HepG2 (cell line): ENCODE data around the gene FAT1. TPM values are rescaled to one million over a fixed set of nuclear protein-coding genes. Genes with fewer than 3 reads are reported as not detected.

Source experiments
- ATAC-seq: fragments of 200-7000 bp; cut with Tn5 transposase; 3 replicates; pipeline ENCODE4 v1.9.1; 2020; ENCODE audit warnings: mild to moderate bottlenecking, moderate library complexity
- BruUV-seq: library from RNA; stranded (reverse); fragments of 400-500 nt; replicated peaks from 2 replicates; lab custom pipeline; 2021; lab: Mats Ljungman, UMichigan
- CTCF ChIA-PET: fragments of 300-600 bp; formaldehyde crosslinking; extraction: SDS; loops from one replicate; lab custom pipeline; 2021; ENCODE audit warnings: low total read pairs, inconsistent platforms, low intra/inter-chr PET ratio; lab: Yijun Ruan, JAX
- POLR2A ChIA-PET: fragments of 350-600 bp; sonication (Branson Sonifier 250); formaldehyde crosslinking; loops from one replicate; lab custom pipeline; 2020; ENCODE audit warnings: antibody characterized with exemption, inconsistent platforms; lab: Yijun Ruan, JAX
- DNase-seq: peaks from one replicate; pipeline ENCODE4 v3.0.0-alpha.2; 2015; ENCODE audit warnings: low spot score
- FAIRE-seq: peaks from 3 replicates; lab custom pipeline; 2011; peaks lifted over from hg19 to GRCh38; lab: Jason Lieb, UNC
- H2AFZ ChIP-seq: one replicate; pipeline ENCODE4 v1.6.1; 2011; ENCODE audit warnings: low read length, inconsistent platforms
- H3K27ac ChIP-seq: fragments of 300-600 bp; 3 replicates; pipeline ENCODE4 v1.8.0; 2011; ENCODE audit warnings: mixed run types, mild to moderate bottlenecking, mixed read lengths, low read length, inconsistent platforms; ENCODE audit not compliant: insufficient read depth; ENCODE audit errors: extremely low read length
- H3K27me3 ChIP-seq, 2 experiments: fragments of 200-600 bp in 1 of 2; 2 replicates in 1 of 2; 3 replicates in 1 of 2; pipeline versions ENCODE4 v1.6.0 to v1.8.0; 2011; ENCODE audit warnings: low read length in 2 of 2, mild to moderate bottlenecking in 2 of 2, moderate library complexity in 2 of 2, inconsistent platforms in 1 of 2; ENCODE audit not compliant: insufficient read depth in 2 of 2, control insufficient read depth in 1 of 2
- H3K36me3 ChIP-seq, 2 experiments: fragments of 200-600 bp in 1 of 2; replicated peaks in 1 of 2; 2 replicates in 1 of 2; 3 replicates in 1 of 2; pipeline versions ENCODE4 v1.5.1 to v1.8.0; 2011; ENCODE audit warnings: low read length in 2 of 2, inconsistent platforms in 1 of 2; ENCODE audit not compliant: insufficient read depth in 2 of 2, control insufficient read depth in 1 of 2
- H3K4me1 ChIP-seq: 2 replicates; pipeline ENCODE4 v1.5.1; 2012; ENCODE audit warnings: low read length, inconsistent platforms; ENCODE audit not compliant: insufficient read depth
- H3K4me2 ChIP-seq: 2 replicates; pipeline ENCODE4 v1.6.0; 2011; ENCODE audit warnings: low read depth, low read length, inconsistent platforms
- H3K4me3 ChIP-seq, 3 experiments: fragments of 200-600 bp in 1 of 3; sonication (generic), shearing (Covaris generic) in 1 of 3; replicated peaks in 1 of 3; 2 replicates each; pipeline ENCODE4 v1.5.1; 2011 to 2016; ENCODE audit warnings: low read length in 3 of 3, inconsistent platforms in 2 of 3, low read depth in 2 of 3, mild to moderate bottlenecking in 2 of 3, control low read depth in 1 of 3, mixed read lengths in 1 of 3; ENCODE audit not compliant: insufficient read depth in 1 of 3
- H3K79me2 ChIP-seq: one replicate; pipeline ENCODE4 v1.6.1; 2011; ENCODE audit warnings: low read length, inconsistent platforms; ENCODE audit not compliant: insufficient read depth
- H3K9ac ChIP-seq: 2 replicates; pipeline ENCODE4 v1.6.0; 2011; ENCODE audit warnings: mild to moderate bottlenecking, low read depth, low read length, inconsistent platforms; ENCODE audit not compliant: insufficient read depth
- H3K9me3 ChIP-seq: 2 replicates; pipeline ENCODE4 v1.5.1; 2012; ENCODE audit warnings: mild to moderate bottlenecking, low read length
- H4K20me1 ChIP-seq: 2 replicates; pipeline ENCODE4 v1.6.0; 2011; ENCODE audit warnings: inconsistent platforms, mild to moderate bottlenecking, low read length, moderate library complexity; ENCODE audit not compliant: insufficient read depth
- CSRNP1 ChIP-seq: sonication (generic); formaldehyde crosslinking; IDR thresholded peaks from 2 replicates; pipeline ENCODE4 v1.8.1; 2023; ENCODE audit warnings: mild to moderate bottlenecking, missing genetic modification reagents
- HES4 ChIP-seq: sonication (generic); formaldehyde crosslinking; IDR thresholded peaks from 2 replicates; pipeline ENCODE4 v1.9.0; 2021; ENCODE audit warnings: mild to moderate bottlenecking, missing genetic modification reagents, borderline replicate concordance
- KDM5B ChIP-seq: sonication (generic); formaldehyde crosslinking; IDR thresholded peaks from 2 replicates; pipeline ENCODE4 v1.4.0; 2020; ENCODE audit warnings: missing genetic modification reagents, mild to moderate bottlenecking, borderline replicate concordance
- KDM6A ChIP-seq: IDR thresholded peaks from 2 replicates; pipeline ENCODE4 v1.6.1; 2016; ENCODE audit warnings: low read depth
- MEF2D ChIP-seq: sonication (generic); formaldehyde crosslinking; IDR thresholded peaks from 2 replicates; pipeline ENCODE4 v1.5.1; 2020; ENCODE audit warnings: mild to moderate bottlenecking, missing genetic modification reagents
- RFXAP ChIP-seq: sonication (generic); formaldehyde crosslinking; IDR thresholded peaks from 2 replicates; pipeline ENCODE4 v1.4.0; 2020; ENCODE audit warnings: missing genetic modification reagents, borderline replicate concordance
- SNAI1 ChIP-seq: sonication (generic); formaldehyde crosslinking; IDR thresholded peaks from 2 replicates; pipeline ENCODE4 v1.5.0; 2020; ENCODE audit warnings: mild to moderate bottlenecking, missing genetic modification reagents, borderline replicate concordance
- SOX13 ChIP-seq, 3 experiments: fragments of 450-650 bp in 1 of 3; sonication (generic) in 1 of 3; formaldehyde crosslinking in 1 of 3; IDR thresholded peaks in 2 of 3; conservative IDR thresholded peaks in 1 of 3; 2 replicates each; pipeline versions ENCODE4 v1.5.0 to v1.6.1; 2016 to 2020; ENCODE audit warnings: antibody characterized with exemption in 1 of 3, mild to moderate bottlenecking in 1 of 3, missing compliant biosample characterization in 1 of 3, missing genetic modification reagents in 1 of 3, moderate library complexity in 1 of 3
- ZBTB10 ChIP-seq: sonication (generic); formaldehyde crosslinking; IDR thresholded peaks from 2 replicates; pipeline ENCODE4 v1.4.0; 2020; ENCODE audit warnings: missing genetic modification reagents, borderline replicate concordance
- ZBTB33 ChIP-seq: sonication (generic); formaldehyde crosslinking; IDR thresholded peaks from 2 replicates; pipeline ENCODE4 v1.4.0; 2020; ENCODE audit warnings: missing genetic modification reagents
- ZNF512B ChIP-seq: sonication (generic); formaldehyde crosslinking; IDR thresholded peaks from 2 replicates; pipeline ENCODE4 v1.5.1; 2020; ENCODE audit warnings: missing genetic modification reagents, mild to moderate bottlenecking, borderline replicate concordance
- ZNF788 ChIP-seq: sonication (generic); formaldehyde crosslinking; IDR thresholded peaks from 2 replicates; pipeline ENCODE4 v1.5.0; 2020; ENCODE audit warnings: mild to moderate bottlenecking, missing genetic modification reagents, borderline replicate concordance
- ZNF83 ChIP-seq: sonication (generic); formaldehyde crosslinking; IDR thresholded peaks from 2 replicates; pipeline ENCODE4 v1.4.0; 2020; ENCODE audit warnings: missing genetic modification reagents, mild to moderate bottlenecking, borderline replicate concordance
- ZSCAN25 ChIP-seq: sonication (generic); formaldehyde crosslinking; IDR thresholded peaks from 2 replicates; pipeline ENCODE4 v1.8.0; 2022; ENCODE audit warnings: mild to moderate bottlenecking, missing genetic modification reagents
- WGBS: methylation state at CpG from one replicate; pipeline ENCODE4 v1.1.6; 2017; ENCODE audit warnings: low lambda C conversion rate; 5-methylcytosine and 5-hydroxymethylcytosine counted together
- in situ Hi-C: cut with HindIII; loops from 2 replicates; pipeline ENCODE4 v1.10.0; 2017; ENCODE audit warnings: low pct_unique_long_range_greater_than_20kb; ENCODE audit not compliant: extremely low pct_ligation_motif_present
- intact Hi-C: fragments of 100-400 bp; cut with micrococcal nuclease; formaldehyde crosslinking; loops from one replicate; pipeline ENCODE4 v1.10.0; 2022; ENCODE audit not compliant: unreplicated experiment
- polyA plus RNA-seq, 8 experiments: library from polyadenylated mRNA; depleted of rRNA in 3 of 8; stranded (reverse) in 7 of 8; unstranded in 1 of 8; fragments of >200 nt; fragmentation: Illumina TruSeq in 4 of 8; extraction: Trizol in 4 of 8; gene quantifications; 2 replicates each; pipeline versions ENCODE4 v1.2.1 to v1.2.3, GENCODE V29; 2011 to 2016; ENCODE audit warnings: low read depth in 4 of 8, missing spikeins in 1 of 8, mixed read lengths in 1 of 8; ENCODE audit not compliant: insufficient read depth in 1 of 8
- total RNA-seq, 5 experiments: library from RNA; depleted of rRNA; stranded (reverse); fragments of >200 nt; fragmentation: Illumina TruSeq; extraction: Trizol; gene quantifications; 2 replicates each; pipeline ENCODE4 v1.2.3, GENCODE V29; 2016; ENCODE audit warnings: low read depth in 1 of 5

FAT1 gene
- total and polyA plus RNA-seq, 2 of the 13 experiments (the other 11 are each of a cell fraction or from before 2014, with no cell fraction given) = 185 to 216 TPM

GRCh38 chr4:186657764-186658163 is 65.9 kb downstream of the FAT1 start (continued):
- TF ChIP-seq ZBTB10 (CRISPR knock-in tag) = no peak
- no peak for TF ChIP-seq KDM6A
- no peak for TF ChIP-seq SNAI1 (CRISPR knock-in tag)
- TF ChIP-seq ZSCAN25 (CRISPR knock-in tag) = no peak
- TF ChIP-seq ZNF83 (CRISPR knock-in tag) = no peak
- TF ChIP-seq ZBTB33 = peak; percentile 88
- no peak for TF ChIP-seq HES4

GRCh38 chr4:186653969-186654368 is 69.7 kb downstream of the FAT1 start:
- Histone ChIP-seq H3K27ac (no peak overlapping the region), H4K20me1 (peaks cover 27% of the 10 kb centered on the region), H3K9ac (no peak overlapping the region), H3K4me1 (peaks cover 5% of the 10 kb centered on the region; the same call in 1 of the 2 replicates), H3K4me3 (no peak overlapping the region), H2AFZ (no peak overlapping the region), H3K36me3 (peaks cover 7 to 53% of the 10 kb centered on the region in 2 experiments), H3K4me2 (no peak overlapping the region), H3K79me2 (peaks cover 69% of the 10 kb centered on the region), H3K27me3 (no peaks in the 10 kb centered on the region), H3K9me3 (no peaks in the 10 kb centered on the region)
- WGBS = 96% methylated on average over 3 of the region's 3 CpGs
- no TSS peak for BruUV-seq
- DNase-seq (no peak), ATAC-seq (no peak), FAIRE-seq (no peak)
- ChIA-PET CTCF (no interaction called here), POLR2A (no interaction called here)
- in situ Hi-C loops (no loop called here), intact Hi-C loops (no loop called here)
- TF ChIP-seq CSRNP1 (CRISPR knock-in tag) (no peak), RFXAP (CRISPR knock-in tag) (no peak), SOX13 (IDR thresholded peaks at IDR 0.05) (no peak), SOX13 (CRISPR knock-in tag; conservative IDR thresholded peaks at IDR 0.05 in 1 of 2, IDR thresholded peaks at IDR 0.05 in 1 of 2) (no peak), MEF2D (CRISPR knock-in tag) (no peak), ZNF788 (CRISPR knock-in tag) (no peak), ZNF512B (CRISPR knock-in tag) (no peak), KDM5B (CRISPR knock-in tag) (no peak)
